ENCODE results near the gene FTMT.
"Not testable (repeated sequence)": the region's sequence is repeated elsewhere in the genome, so short reads cannot be mapped to it uniquely, and the experiment has no call there.

FTMT gene

GRCh38 chr5:121851643-121852574 lies at the start of gene FTMT:
Gene FTMT, plus strand, starts transcription at chr5:121851882. Its CDS starts 82 bp downstream, at chr5:121851964.
- DNase-seq = no peak

- not testable (repeated sequence) for DNase-seq
Observed at GRCh38 chr5:121805251-121805650, 46.4 kb upstream of the FTMT start.

GRCh38 chr5:121805911-121806310 lies 45.8 kb upstream of the FTMT start:
- no peak for DNase-seq

DNA sequence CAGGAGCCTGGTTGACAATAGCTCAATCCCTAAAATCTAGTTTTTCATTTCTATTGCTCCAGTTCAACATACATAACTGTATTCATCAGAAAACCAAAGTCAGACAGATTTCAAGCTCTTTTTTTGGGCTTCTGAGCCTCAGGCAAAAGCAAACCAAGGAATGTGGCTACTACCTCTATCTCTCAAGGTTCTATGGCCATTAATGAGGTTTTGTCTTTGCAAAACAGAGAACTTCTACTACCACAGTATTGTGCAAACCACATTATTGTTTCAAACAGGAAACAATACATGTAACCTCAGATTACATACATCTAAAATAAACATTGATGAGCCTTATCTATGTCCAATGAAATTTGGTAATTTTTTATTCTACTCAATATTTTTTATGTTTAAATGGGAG lies 35.5 kb upstream of the FTMT start:
- DNase-seq = no peak

DNA sequence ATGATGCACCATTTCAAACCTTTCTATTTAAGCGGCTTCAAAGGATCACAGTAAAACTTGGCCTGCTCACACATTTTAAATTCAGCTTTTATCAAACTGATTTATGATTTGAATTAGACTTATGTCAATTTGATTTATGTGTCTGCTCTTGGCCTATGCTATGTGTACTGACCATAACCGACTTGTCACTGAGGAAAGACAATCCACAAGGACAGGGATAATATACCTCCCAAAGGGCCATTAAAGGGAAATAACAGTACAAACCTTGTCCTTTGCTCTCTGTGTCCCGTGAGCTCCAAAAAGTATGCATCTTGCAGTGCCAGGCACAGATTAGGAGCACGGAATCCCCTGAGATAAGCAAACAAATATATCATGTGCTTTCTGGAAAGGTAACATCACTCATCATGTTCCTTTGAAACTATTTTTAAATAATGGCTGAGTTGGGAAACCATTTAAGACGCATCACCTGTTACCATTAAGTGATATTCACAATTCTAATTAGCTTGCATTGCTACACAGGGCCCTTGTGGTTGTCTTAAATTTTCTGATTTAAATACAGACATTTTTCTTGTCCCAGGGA lies 31.9 kb upstream of the FTMT start:
- DNase-seq = no peak

GRCh38 chr5:121833617-121834016 lies 18.1 kb upstream of the FTMT start:
- DNase-seq = no peak

DNA sequence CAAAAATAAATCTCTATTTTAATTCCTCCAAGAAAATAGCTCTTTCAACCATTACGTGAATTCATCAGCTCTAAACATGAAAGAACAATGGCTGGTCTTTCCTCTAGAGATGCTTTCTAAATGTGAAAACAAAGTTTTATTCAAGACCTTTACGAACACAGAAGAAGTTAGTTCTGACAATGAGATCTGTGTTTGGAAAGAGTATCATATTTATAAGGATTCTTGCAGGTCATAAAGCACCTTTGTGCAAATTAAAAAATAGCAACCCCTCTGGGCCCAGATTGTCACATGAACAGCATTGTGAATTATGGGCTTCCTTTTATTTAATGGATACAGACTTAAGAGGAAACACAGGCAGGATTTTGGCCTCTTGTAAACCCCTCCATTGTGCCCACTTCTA lies 17.7 kb upstream of the FTMT start:
- DNase-seq = no peak

DNA sequence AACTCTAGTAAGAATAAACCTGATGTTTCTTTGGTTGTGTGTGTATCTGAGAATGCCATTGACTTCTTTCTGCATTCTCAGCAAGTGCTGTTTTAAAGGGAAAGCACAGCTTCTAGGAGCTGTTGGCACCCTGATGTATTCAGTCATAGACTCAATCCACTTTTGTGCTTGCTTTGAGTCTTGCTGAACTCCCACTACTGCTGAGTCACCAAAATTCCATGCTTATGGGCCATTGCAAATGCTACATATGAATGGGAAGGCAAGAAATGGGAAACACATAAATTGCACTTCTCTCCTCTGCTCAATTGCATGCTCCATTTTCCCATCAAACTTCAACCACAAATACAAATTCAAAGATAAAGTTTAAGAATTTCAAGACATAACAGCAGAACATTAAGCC lies 9.8 kb upstream of the FTMT start:
- DNase-seq = no peak

GRCh38 chr5:121850272-121850671 lies 1.4 kb upstream of the FTMT start:
- DNase-seq = no peak

GRCh38 chr5:121853850-121854249 lies 2.2 kb downstream of the FTMT start:
- DNase-seq = no peak

GRCh38 chr5:121862801-121863200 lies 11.1 kb downstream of the FTMT start:
- DNase-seq = no peak

- DNase-seq = no peak
Observed at GRCh38 chr5:121863753-121864285, 12.1 kb downstream of the FTMT start.

DNA sequence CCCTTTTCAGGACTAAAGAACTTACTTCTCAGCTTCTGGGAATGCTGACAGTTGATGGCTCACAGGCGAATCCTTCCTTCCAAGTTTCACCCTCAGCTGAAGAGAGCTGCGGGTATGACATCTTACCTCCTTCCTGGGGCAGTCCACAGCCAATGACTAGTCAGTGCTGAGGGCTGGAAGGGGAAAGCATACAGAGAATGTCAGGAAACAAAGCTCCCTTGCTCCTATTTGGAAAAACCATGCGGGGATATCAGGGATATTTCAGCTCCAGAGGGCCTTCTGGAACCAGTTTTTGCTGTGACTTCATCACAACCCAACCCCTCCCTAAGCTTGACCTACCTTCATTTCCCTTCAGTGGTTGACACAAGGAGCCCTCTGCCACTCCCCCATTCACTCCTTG lies 15.7 kb downstream of the FTMT start:
- DNase-seq = no peak

DNA sequence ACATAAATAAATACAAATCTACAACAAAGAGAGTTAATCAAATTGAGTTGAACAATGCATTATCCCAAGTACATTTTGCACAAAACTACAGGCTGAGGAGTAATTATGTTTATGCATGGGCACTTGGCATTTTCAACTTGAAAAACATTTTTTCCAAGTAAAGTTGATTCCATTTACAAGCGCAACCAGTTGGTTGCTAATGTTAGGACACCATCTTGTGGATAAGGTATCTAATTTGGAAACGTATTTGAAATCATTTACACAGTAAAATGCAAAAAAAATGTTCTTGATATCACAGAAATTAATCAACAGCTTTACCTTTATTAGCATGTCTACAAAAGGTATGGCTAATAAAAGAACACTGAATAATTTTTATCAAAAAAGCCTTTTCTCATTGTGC lies 18.8 kb downstream of the FTMT start:
- no peak for DNase-seq

DNA sequence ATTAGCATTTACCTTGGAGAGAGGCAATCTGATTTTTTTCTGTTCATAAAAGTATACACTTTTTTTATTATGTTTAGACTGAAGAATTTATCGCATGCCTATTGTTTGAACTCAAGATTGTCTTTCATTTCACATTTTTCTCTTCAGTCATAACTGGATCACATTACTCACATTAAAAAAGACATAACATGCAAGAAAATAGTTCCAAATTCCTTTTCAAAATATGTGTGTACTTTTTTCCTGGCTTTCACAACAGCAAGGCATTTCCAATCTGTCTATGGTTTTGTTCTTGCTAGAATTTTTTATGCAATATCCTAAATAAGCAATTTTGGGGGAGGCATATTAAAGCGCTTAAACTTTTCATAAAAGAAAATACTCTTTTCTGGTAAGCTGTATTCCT lies 21.2 kb downstream of the FTMT start:
- no peak for DNase-seq

DNA sequence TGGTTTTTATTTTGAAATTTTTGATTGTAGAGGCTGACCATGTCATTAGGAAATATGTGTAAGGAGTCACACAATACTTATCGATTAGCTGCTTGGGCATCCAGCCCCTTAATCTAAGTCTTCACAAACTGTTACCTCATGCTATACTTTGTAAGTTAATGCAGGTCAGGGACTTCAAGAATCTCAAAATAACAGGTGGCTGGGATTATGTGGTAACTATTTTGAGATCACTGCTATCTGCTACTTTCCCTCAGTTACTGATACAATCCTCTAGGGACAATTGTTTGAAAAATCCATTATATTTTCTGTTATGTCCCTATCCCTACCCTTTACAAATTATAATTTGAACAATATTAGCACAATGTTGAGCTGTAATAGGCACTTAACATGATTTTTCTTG lies 21.7 kb downstream of the FTMT start:
- no peak for DNase-seq

DNA sequence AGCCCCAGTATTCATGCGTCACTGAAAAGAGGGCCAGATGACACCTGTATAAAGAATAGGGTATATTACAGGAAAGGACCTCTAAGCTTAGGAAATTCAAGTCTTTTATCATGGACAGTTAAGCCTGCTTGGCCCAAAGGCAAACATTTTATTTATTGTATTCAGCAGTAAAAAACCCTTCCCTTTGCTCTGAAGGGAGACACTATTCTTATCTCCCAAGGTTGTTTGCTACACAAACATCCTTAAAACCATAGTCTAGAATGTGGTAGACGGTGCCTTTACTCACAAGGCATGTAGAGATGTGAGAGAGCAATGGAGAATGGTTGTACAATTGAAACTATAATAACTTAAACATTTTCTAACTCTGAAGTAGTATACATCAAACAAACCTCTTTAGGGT lies 33.9 kb downstream of the FTMT start:
- no peak for DNase-seq

DNA sequence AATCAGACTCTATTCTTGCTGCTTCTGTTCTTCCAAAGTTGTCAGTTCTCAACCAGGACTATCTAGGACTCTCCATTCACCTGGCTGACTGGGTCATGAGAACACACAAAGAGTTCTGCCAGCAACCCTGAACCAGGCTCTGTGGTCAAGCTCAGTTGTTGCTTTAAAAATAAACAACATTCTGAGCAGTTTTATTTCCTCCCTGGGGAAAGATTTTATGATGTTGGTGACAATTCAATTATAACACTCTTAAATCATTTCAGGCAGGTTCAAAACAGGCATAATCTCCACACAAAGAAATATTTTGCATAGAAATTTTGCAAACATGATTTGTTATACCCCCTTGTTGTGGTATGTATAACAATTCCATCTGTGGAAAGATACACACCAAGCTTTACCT lies 36.0 kb downstream of the FTMT start:
- DNase-seq = no peak

GRCh38 chr5:121890297-121890858 lies 38.7 kb downstream of the FTMT start:
- no peak for DNase-seq

GRCh38 chr5:121897341-121897740 lies 45.7 kb downstream of the FTMT start:
- DNase-seq = no peak

DNA sequence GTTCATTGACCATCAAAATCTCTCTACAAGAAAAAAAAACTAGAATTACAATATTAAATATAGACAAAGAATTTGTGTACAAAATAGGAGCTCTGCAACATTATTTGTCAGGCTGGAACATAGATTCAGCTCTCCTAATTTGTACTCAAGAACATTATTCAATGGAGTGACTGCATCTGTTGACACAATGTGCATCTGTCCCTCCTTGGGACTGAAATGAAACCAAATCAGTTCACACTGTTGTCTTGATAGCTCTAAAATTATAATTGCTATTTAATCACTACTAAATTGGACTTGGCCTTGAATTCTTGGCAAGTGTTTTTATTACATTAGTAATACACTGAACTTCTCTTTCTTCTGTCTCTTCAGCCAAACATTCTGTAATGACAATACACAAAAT lies 47.7 kb downstream of the FTMT start:
- DNase-seq = no peak

Measured in cortex of kidney (tissue), 1 donor.